RKO (cell line): Measurements from ENCODE around the gene NOP9.

Source experiments
- DNase-seq: peaks from one replicate; pipeline ENCODE4 v3.0.0-alpha.2; 2016; ENCODE audit warnings: low spot score

The NOP9 gene

GRCh38 chr14:24299255-24300191, at the start of gene NOP9, which contains the start of gene DHRS1:
Gene NOP9, plus strand, starts transcription at chr14:24299850. Its CDS starts 105 bp downstream, at chr14:24299955.
Gene DHRS1, minus strand, starts transcription at chr14:24299780. Its CDS starts 674 bp downstream, at chr14:24299106.
- peak; percentile 93 for DNase-seq

- DNase-seq: no peak
Observed at GRCh38 chr14:24250354-24250753, 49.3 kb upstream of the NOP9 start.

GRCh38 chr14:24251880-24252288, 47.8 kb upstream of the NOP9 start:
- DNase-seq: no peak

GRCh38 chr14:24252289-24253124, 47.1 kb upstream of the NOP9 start:
- no peak for DNase-seq

GRCh38 chr14:24253936-24254335, 45.7 kb upstream of the NOP9 start:
- no peak for DNase-seq

GRCh38 chr14:24254630-24255392, 44.8 kb upstream of the NOP9 start:
- no peak for DNase-seq

GRCh38 chr14:24255438-24255837, 44.2 kb upstream of the NOP9 start:
- DNase-seq: no peak

GRCh38 chr14:24255931-24256711, 43.5 kb upstream of the NOP9 start:
- DNase-seq: no peak

GRCh38 chr14:24256960-24257359, 42.7 kb upstream of the NOP9 start:
- DNase-seq: no peak

- no peak for DNase-seq
Observed at GRCh38 chr14:24258119-24258518, 41.5 kb upstream of the NOP9 start.

- no peak for DNase-seq
Observed at GRCh38 chr14:24258548-24259265, 40.9 kb upstream of the NOP9 start.

- no peak for DNase-seq
Observed at GRCh38 chr14:24259282-24260025, 40.2 kb upstream of the NOP9 start.

- DNase-seq: no peak
Observed at GRCh38 chr14:24260026-24260779, 39.4 kb upstream of the NOP9 start.

- no peak for DNase-seq
Observed at GRCh38 chr14:24260780-24261157, 38.9 kb upstream of the NOP9 start.

GRCh38 chr14:24261256-24261968, 38.2 kb upstream of the NOP9 start:
- DNase-seq: no peak

GRCh38 chr14:24261969-24262327, 37.7 kb upstream of the NOP9 start:
- no peak for DNase-seq

GRCh38 chr14:24262821-24263733, 36.6 kb upstream of the NOP9 start, which contains the start of gene TGM1:
Gene TGM1, minus strand, starts transcription at chr14:24263177. Its CDS starts 825 bp downstream, at chr14:24262352.
- DNase-seq: no peak
